GM18505 (cell line): ENCODE results near the gene CDH6.

Experiments
- ATAC-seq: cut with Tn5 transposase; IDR thresholded peaks from one replicate; pipeline ENCODE4 v1.9.1; 2021; ENCODE audit not compliant: unreplicated experiment
- POLR2A ChIP-seq: IDR thresholded peaks from 4 replicates; pipeline ENCODE4 v1.6.1; 2011; ENCODE audit warnings: borderline replicate concordance; ENCODE audit not compliant: insufficient read depth, insufficient read length; ENCODE audit errors: extremely low read depth

Gene CDH6

DNA sequence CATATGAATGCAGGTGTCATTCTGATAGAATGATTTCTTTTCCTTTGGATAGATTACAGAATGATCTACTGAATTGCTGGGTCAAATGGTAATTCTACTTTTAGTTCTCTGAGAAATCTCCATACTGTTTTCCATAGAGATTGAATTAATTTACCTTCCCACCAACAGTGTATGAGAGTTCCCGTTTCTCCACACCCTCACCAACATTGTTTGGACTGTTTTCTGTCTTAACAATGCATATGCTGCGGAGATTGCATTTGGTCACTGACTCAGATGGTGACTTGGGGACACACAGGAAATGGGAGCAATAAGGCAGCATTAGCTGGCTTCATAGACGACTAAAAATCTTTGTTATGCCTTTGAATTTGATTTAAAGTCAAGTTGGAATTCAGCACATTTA lies 95.9 kb downstream of the CDH6 start:
- TF ChIP-seq POLR2A: no peak
- no peak for ATAC-seq

DNA sequence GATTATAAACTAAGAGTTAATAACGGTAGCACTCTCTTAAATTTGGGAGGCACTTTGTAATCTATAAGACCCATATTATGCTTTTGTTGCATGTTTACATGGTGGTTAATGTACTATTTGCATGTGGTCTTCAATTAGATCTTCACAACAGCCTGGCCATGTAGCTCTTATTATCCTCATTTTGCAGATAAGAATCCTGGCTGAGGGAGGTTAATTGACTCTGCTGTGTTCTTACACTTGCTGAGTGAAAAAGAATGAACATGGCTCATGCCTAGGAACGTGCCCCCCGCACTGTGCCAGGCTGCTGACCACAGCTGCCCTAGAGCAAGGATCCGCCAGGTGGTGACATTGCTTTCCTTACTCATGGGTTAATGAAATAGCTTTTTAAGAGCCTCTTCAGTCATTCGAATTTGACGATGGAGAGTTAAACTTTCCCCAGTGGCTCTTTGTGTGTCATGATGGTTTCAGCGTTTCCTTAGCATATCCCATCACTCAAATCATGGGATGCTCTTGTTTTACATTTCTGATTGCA lies 97.9 kb downstream of the CDH6 start:
- no peak for ATAC-seq
- TF ChIP-seq POLR2A: no peak

DNA sequence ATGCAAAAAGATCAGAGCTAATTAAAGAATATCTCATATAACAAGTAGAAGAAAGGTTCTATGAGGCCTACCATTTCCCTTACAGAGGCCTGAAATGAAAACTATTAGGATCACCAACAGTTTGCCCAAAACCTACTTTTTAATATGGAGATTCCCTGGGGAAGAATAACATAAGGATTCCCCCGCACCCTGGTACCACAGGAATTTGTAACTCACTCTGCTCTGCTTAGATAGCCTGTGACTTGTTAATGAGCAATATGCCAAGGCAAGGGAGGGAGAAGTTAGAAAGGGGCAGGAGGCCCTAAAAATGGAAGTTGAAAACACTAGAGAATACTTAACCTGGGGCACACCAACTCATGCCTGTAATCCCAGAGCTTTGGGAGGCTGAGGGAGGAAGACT lies 107.0 kb downstream of the CDH6 start:
- no peak for ATAC-seq

GRCh38 chr5:31301833-31302232 lies 108.3 kb downstream of the CDH6 start:
- ATAC-seq: no peak
- no peak for TF ChIP-seq POLR2A

More for the DNA sequence above, 107.0 kb downstream of the CDH6 start:
- no peak for TF ChIP-seq POLR2A

DNA sequence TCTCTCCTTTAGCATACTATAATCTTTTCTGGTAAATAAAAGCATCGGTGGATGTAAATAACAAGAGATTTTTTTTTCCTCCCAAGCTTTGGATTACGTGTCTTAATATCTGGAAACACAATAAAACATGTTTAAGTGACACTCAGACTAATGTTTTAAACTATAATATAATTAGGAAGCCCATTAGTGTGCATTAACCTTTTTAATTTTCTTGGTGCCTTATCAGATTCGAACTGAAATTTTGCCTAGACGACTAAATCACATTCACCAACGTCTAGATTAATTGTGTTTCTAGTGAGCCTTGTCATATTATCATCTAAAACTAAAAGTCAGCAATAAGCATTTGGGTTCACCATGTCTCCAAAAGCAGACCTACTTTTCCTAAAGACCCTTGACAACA lies 110.2 kb downstream of the CDH6 start:
- no peak for TF ChIP-seq POLR2A
- no peak for ATAC-seq

DNA sequence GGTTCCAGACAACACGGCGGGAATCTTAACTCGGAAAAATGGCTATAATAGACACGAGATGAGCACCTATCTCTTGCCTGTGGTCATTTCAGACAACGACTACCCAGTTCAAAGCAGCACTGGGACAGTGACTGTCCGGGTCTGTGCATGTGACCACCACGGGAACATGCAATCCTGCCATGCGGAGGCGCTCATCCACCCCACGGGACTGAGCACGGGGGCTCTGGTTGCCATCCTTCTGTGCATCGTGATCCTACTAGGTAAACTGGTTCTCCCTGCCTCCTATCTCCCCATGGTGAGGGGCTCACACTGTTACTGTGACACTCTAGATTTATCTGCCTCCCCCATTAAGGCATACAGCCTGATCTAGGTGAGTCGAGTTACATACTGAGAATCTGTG lies 124.2 kb downstream of the CDH6 start:
- no peak for ATAC-seq
- TF ChIP-seq POLR2A: no peak

- ATAC-seq: no peak
- no peak for TF ChIP-seq POLR2A
These were observed 125.8 kb downstream of the CDH6 start for GRCh38 chr5:31319335-31319734.

- no peak for ATAC-seq
These were observed 129.5 kb downstream of the CDH6 start for GRCh38 chr5:31322946-31323345.

GRCh38 chr5:31324842-31325241 lies 131.4 kb downstream of the CDH6 start:
- no peak for ATAC-seq
- TF ChIP-seq POLR2A: no peak

More at GRCh38 chr5:31322946-31323345, 129.5 kb downstream of the CDH6 start:
- TF ChIP-seq POLR2A: no peak

- no peak for ATAC-seq
- TF ChIP-seq POLR2A: no peak
These were observed 134.7 kb downstream of the CDH6 start for GRCh38 chr5:31328040-31328733.

- TF ChIP-seq POLR2A: no peak
- no peak for ATAC-seq
These were observed 136.2 kb downstream of the CDH6 start for GRCh38 chr5:31329715-31330114.

- TF ChIP-seq POLR2A: no peak
- no peak for ATAC-seq
These were observed 138.7 kb downstream of the CDH6 start for GRCh38 chr5:31332160-31332559.

GRCh38 chr5:31333475-31333874 lies 140.0 kb downstream of the CDH6 start:
- no peak for ATAC-seq
- no peak for TF ChIP-seq POLR2A

GRCh38 chr5:31334061-31334860 lies 140.8 kb downstream of the CDH6 start:
- ATAC-seq: no peak
- TF ChIP-seq POLR2A: no peak
